PC-9 (cell line): ENCODE results near the gene RTEL1. TPM values are rescaled to one million over a fixed set of nuclear protein-coding genes. Genes with fewer than 3 reads are reported as not detected.

ENCODE experiments used
- BruUV-seq: library from RNA; stranded (reverse); fragments of 400-500 nt; replicated peaks from 2 replicates; lab custom pipeline; 2021; lab: Mats Ljungman, UMichigan
- CTCF ChIA-PET: fragments of 300-600 bp; sonication (Branson Sonifier 250); formaldehyde crosslinking; loops from one replicate; lab custom pipeline; 2022; ENCODE audit warnings: antibody characterized with exemption; lab: Charles Lee
- POLR2A ChIA-PET: fragments of 300-600 bp; sonication (Branson Sonifier 250); formaldehyde crosslinking; loops from one replicate; lab custom pipeline; 2022; ENCODE audit warnings: antibody characterized with exemption; ENCODE audit not compliant: unreplicated experiment; lab: Charles Lee
- DNase-seq, 2 experiments: peaks; one replicate each; pipeline versions ENCODE4 v3.0.0 to v3.0.0-alpha.2; 2015 to 2022; ENCODE audit warnings: mixed read lengths in 1 of 2
- H2AFZ ChIP-seq: fragments of 200-600 bp; sonication (generic); 2 replicates; pipeline ENCODE4 v1.8.1; 2017; ENCODE audit warnings: antibody characterized with exemption
- H3F3A ChIP-seq: fragments of 200-600 bp; sonication (generic); 2 replicates; pipeline ENCODE4 v1.8.1; 2017; ENCODE audit warnings: antibody characterized with exemption, mild to moderate bottlenecking, low read depth; ENCODE audit not compliant: insufficient read depth
- H3K27ac ChIP-seq: fragments of 200-600 bp; sonication (generic); 2 replicates; pipeline ENCODE4 v1.6.1; 2016; ENCODE audit warnings: mixed run types
- H3K27me3 ChIP-seq: fragments of 200-600 bp; sonication (generic); 2 replicates; pipeline ENCODE4 v1.6.1; 2016; ENCODE audit warnings: low read depth, mixed run types; ENCODE audit not compliant: insufficient read depth
- H3K36me3 ChIP-seq: fragments of 200-600 bp; sonication (generic); 2 replicates; pipeline ENCODE4 v1.6.1; 2016; ENCODE audit warnings: low read depth, mixed run types
- H3K4me1 ChIP-seq: fragments of 200-600 bp; sonication (generic); replicated peaks from 2 replicates; pipeline ENCODE4 v1.6.1; 2016; ENCODE audit warnings: mixed run types; ENCODE audit not compliant: insufficient read depth
- H3K4me2 ChIP-seq: fragments of 200-600 bp; sonication (generic); 2 replicates; pipeline ENCODE4 v1.6.1; 2017; ENCODE audit warnings: mixed run types
- H3K4me3 ChIP-seq: fragments of 200-600 bp; sonication (generic); 2 replicates; pipeline ENCODE4 v1.6.1; 2016; ENCODE audit warnings: mixed run types
- H3K79me2 ChIP-seq: fragments of 200-600 bp; sonication (generic); 2 replicates; pipeline ENCODE4 v1.6.1; 2017; ENCODE audit warnings: low read depth, mixed run types
- H3K9me2 ChIP-seq: fragments of 200-600 bp; sonication (generic); 2 replicates; pipeline ENCODE4 v1.8.1; 2017; ENCODE audit warnings: mild to moderate bottlenecking; ENCODE audit not compliant: insufficient read depth
- H3K9me3 ChIP-seq: fragments of 200-600 bp; sonication (generic); 2 replicates; pipeline ENCODE4 v1.8.1; 2016; ENCODE audit warnings: low read depth; ENCODE audit not compliant: insufficient read depth
- H4K20me1 ChIP-seq: fragments of 200-600 bp; sonication (generic); 2 replicates; pipeline ENCODE4 v1.8.1; 2017; ENCODE audit not compliant: insufficient read depth
- CTCF ChIP-seq: fragments of 200-600 bp; sonication (generic); conservative IDR thresholded peaks from 2 replicates; pipeline ENCODE4 v1.6.1; 2017; ENCODE audit warnings: mixed run types, antibody characterized with exemption, mild to moderate bottlenecking, moderate library complexity
- EZH2 ChIP-seq: fragments of 200-600 bp; sonication (generic); IDR thresholded peaks from 2 replicates; pipeline ENCODE4 v1.8.0; 2017; ENCODE audit warnings: antibody characterized with exemption, low read depth
- intact Hi-C: fragments of 100-400 bp; cut with micrococcal nuclease; formaldehyde crosslinking; loops from one replicate; pipeline ENCODE4 v1.10.0; 2022; ENCODE audit not compliant: unreplicated experiment
- total RNA-seq: library from RNA; stranded (reverse); gene quantifications from 2 replicates; pipeline ENCODE4 v1.2.3, GENCODE V29; 2021

RTEL1 gene
- total RNA-seq, 1 experiment from 2014 or later = 36.0 TPM

- BruUV-seq = no TSS peak
- Histone ChIP-seq H3K79me2 (peaks cover 7% of the 10 kb centered on the region; the same call in 1 of the 2 replicates), H3K4me1 (peaks cover 56% of the 10 kb centered on the region), H3K4me3 (no peak overlapping the region), H2AFZ (no peak overlapping the region), H3K36me3 (0 out of 2 replicates have a peak, but pooled peaks cover 3% of the 10 kb centered on the region), H3K27me3 (no peaks in the 10 kb centered on the region), H3K9me2 (no peaks in the 10 kb centered on the region), H3K9me3 (no peaks in the 10 kb centered on the region), H4K20me1 (no peaks in the 10 kb centered on the region), H3F3A (peaks cover 47% of the 10 kb centered on the region), H3K27ac (no peak overlapping the region), H3K4me2 (no peak overlapping the region)
- ChIA-PET CTCF (no interaction called here), POLR2A (no interaction called here)
- DNase-seq = no peak
- TF ChIP-seq EZH2 (no peak), CTCF (no peak)
- intact Hi-C loops = loop anchor here (10.0 kb wide), 1 partner anchor 104 kb away; no protein-coding TSS in a partner anchor
Measured at GRCh38 chr20:63688228-63689045, 30.3 kb downstream of the RTEL1 start.

DNA sequence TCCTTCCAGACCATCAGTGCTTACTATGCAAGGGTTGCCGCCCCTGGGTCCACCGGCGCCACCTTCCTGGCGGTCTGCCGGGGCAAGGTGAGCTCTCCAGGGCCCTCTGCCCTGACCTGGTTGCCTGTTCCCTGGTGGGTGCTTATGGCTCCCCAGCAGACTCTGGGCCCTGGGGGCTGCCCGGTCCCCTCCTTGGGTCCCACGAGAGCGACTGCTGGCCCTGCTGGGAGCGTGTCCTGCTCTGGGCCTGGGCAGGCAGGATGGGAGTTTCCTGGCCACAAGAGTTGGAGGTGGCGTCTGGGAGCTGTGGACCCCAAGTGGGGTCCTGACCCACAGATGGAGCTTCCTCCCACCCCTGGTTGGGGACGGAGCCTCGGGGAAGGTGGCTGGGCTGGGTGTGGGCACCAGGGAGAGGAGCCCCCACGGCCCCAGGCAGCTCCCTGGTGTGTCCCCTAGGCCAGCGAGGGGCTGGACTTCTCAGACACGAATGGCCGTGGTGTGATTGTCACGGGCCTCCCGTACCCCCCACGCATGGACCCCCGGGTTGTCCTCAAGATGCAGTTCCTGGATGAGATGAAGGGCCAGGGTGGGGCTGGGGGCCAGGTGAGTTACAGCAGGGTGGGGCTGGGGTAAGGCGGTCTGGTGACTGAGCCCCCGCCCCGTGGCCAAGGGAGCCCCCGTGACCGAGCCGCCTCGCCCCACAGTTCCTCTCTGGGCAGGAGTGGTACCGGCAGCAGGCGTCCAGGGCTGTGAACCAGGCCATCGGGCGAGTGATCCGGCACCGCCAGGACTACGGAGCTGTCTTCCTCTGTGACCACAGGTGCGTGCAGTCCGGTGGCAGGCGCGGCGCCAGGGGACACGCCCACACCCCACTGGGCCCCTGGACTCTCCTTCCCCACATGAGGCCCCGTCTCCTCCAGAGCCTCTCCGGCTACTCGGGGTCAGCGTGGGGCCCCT lies 31.2 kb downstream of the RTEL1 start:
- POLR2A ChIA-PET = no interaction called here
- Histone ChIP-seq H3K27ac (no peak overlapping the region), H3K9me2 (no peaks in the 10 kb centered on the region)

More for the DNA sequence above, 31.2 kb downstream of the RTEL1 start:
- peaks cover 47% of the 10 kb centered on the region for H3K4me1 ChIP-seq
- no peak overlapping the region for H3K4me2 ChIP-seq
- CTCF ChIA-PET = no interaction called here
- H3F3A ChIP-seq = peaks cover 40% of the 10 kb centered on the region
- TF ChIP-seq EZH2 (no peak), CTCF (no peak)
- no peak overlapping the region for H2AFZ ChIP-seq
- intact Hi-C loops = loop anchor here (10.0 kb wide), 1 partner anchor 105 kb away; no protein-coding TSS in a partner anchor
- no peaks in the 10 kb centered on the region for H3K27me3 ChIP-seq
- DNase-seq = peak in 1 of 2 experiments; percentile 25
- H3K4me3 ChIP-seq = no peak overlapping the region
- no peaks in the 10 kb centered on the region for H3K79me2 ChIP-seq
- H3K9me3 ChIP-seq = no peaks in the 10 kb centered on the region
- no peaks in the 10 kb centered on the region for H3K36me3 ChIP-seq
- H4K20me1 ChIP-seq = no peaks in the 10 kb centered on the region
- no TSS peak for BruUV-seq
